ENCODE measurements around the gene ECT2. TPM values are rescaled to one million over a fixed set of nuclear protein-coding genes. Genes with fewer than 3 reads are reported as not detected.
"Not testable (repeated sequence)": the region's sequence is repeated elsewhere in the genome, so short reads cannot be mapped to it uniquely, and the experiment has no call there.

The ECT2 gene
- polyA plus RNA-seq, 5 donors, result 20.0 to 61.2 (median 33.8) TPM

- DNase-seq, result no peak
These were observed 53.0 kb downstream of the ECT2 start for GRCh38 chr3:172803489-172803888.

- DNase-seq, result no peak
These were observed 53.8 kb downstream of the ECT2 start for GRCh38 chr3:172804323-172804722.

GRCh38 chr3:172808969-172809546 is 58.5 kb downstream of the ECT2 start:
- DNase-seq, result peak; percentile 41 to 51

- DNase-seq, result no peak
These were observed 60.6 kb downstream of the ECT2 start for GRCh38 chr3:172811099-172811498.

- no peak for DNase-seq
These were observed 62.9 kb downstream of the ECT2 start for GRCh38 chr3:172813462-172813861.

- DNase-seq, result no peak
These were observed 64.2 kb downstream of the ECT2 start for GRCh38 chr3:172814738-172815137.

- no peak for DNase-seq
These were observed 65.3 kb downstream of the ECT2 start for GRCh38 chr3:172815857-172816256.

- no peak for DNase-seq
These were observed 65.8 kb downstream of the ECT2 start for GRCh38 chr3:172816281-172816680.

GRCh38 chr3:172816968-172817367 is 66.4 kb downstream of the ECT2 start:
- DNase-seq, result no peak

- DNase-seq, result no peak
These were observed 70.0 kb downstream of the ECT2 start for GRCh38 chr3:172820492-172820891.

- no peak for DNase-seq
These were observed 73.7 kb downstream of the ECT2 start for GRCh38 chr3:172824229-172824628.

- not testable (repeated sequence) for DNase-seq
These were observed 76.7 kb downstream of the ECT2 start for GRCh38 chr3:172827231-172827630.

- no peak for DNase-seq
These were observed 82.5 kb downstream of the ECT2 start for GRCh38 chr3:172832983-172833382.

- peak in 1 of 2 donors; percentile 36 for DNase-seq
These were observed 86.0 kb downstream of the ECT2 start for GRCh38 chr3:172836390-172836997.

GRCh38 chr3:172839679-172840078 is 89.2 kb downstream of the ECT2 start:
- DNase-seq, result no peak

- no peak for DNase-seq
These were observed 89.9 kb downstream of the ECT2 start for GRCh38 chr3:172840463-172840862.

- no peak for DNase-seq
These were observed 90.4 kb downstream of the ECT2 start for GRCh38 chr3:172840913-172841312.

- no peak for DNase-seq
These were observed 93.9 kb downstream of the ECT2 start for GRCh38 chr3:172844428-172844827.

- no peak for DNase-seq
These were observed 95.6 kb downstream of the ECT2 start for GRCh38 chr3:172846103-172846561.

GRCh38 chr3:172846706-172847105 is 96.2 kb downstream of the ECT2 start:
- DNase-seq, result no peak

- DNase-seq, result no peak
These were observed 96.8 kb downstream of the ECT2 start for GRCh38 chr3:172847292-172847691.

GRCh38 chr3:172848910-172849309 is 98.4 kb downstream of the ECT2 start:
- no peak for DNase-seq

- DNase-seq, result no peak
These were observed 102.5 kb downstream of the ECT2 start for GRCh38 chr3:172853005-172853404.
